ENCODE data around the gene PRKN. TPM values are rescaled to one million over a fixed set of nuclear protein-coding genes. Genes with fewer than 3 reads are reported as not detected.

PRKN gene
- total RNA-seq, 1 donor from 2014 or later, result 25.5 TPM

DNA sequence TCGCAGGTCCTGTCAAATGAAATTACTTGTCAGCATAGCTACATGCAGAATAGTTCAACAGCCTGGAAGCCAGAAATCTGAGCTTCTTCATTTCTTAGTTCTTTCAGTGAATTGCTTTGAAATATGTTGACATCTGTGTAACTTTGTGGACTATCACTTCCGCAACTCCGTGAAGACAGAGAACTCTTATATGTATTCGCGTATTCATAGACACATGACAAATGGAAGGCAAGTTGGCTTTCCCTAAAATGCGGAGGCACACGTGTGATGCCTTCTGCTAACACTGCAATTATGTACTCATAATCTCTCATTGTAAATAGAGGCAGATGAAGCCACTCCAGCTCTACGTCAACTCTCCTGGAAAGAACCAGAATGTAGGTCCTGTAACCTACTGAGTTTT is 701.5 kb downstream of the PRKN start:
- Histone ChIP-seq H3K9me3 (replicated peaks) (peaks cover 3% of the 10 kb centered on the region), H3K36me3 (no peaks in the 10 kb centered on the region), H3K4me1 (no peaks in the 10 kb centered on the region), H3K27ac (replicated peaks) (no peak overlapping the region), H3K27me3 (ENCODE audit: low read depth) (no peaks in the 10 kb centered on the region), H3K4me3 (no peak overlapping the region)
- TF ChIP-seq, protein P1, sequence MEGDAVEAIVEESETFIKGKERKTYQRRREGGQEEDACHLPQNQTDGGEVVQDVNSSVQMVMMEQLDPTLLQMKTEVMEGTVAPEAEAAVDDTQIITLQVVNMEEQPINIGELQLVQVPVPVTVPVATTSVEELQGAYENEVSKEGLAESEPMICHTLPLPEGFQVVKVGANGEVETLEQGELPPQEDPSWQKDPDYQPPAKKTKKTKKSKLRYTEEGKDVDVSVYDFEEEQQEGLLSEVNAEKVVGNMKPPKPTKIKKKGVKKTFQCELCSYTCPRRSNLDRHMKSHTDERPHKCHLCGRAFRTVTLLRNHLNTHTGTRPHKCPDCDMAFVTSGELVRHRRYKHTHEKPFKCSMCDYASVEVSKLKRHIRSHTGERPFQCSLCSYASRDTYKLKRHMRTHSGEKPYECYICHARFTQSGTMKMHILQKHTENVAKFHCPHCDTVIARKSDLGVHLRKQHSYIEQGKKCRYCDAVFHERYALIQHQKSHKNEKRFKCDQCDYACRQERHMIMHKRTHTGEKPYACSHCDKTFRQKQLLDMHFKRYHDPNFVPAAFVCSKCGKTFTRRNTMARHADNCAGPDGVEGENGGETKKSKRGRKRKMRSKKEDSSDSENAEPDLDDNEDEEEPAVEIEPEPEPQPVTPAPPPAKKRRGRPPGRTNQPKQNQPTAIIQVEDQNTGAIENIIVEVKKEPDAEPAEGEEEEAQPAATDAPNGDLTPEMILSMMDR (IDR thresholded peaks at IDR 0.05; ENCODE audit: borderline replicate concordance), result no peak
- DNase-seq, result no peak
- intact Hi-C loops (cut with micrococcal nuclease), result no loop called here

DNA sequence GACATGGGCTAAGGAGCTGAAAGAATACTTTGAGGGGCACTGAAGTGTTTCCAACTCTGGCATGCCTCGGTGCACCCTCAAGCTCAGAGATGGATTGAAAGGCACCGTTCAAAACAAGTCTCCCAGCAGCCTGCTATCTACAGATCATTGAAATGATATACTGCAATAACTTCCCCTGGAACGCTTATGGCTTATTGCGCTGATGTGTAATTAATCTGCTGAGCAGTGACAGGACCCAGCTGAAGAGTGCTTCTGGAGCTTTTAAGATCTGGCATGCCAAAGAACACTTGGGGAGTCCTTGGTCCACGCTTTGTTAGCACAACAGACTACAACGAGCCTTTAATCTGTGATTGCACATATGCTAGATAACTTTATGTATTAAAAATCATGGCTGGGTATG is 708.2 kb downstream of the PRKN start:
- H3K36me3 ChIP-seq, result no peaks in the 10 kb centered on the region
- no peaks in the 10 kb centered on the region for H3K4me1 ChIP-seq
- H3K9me3 ChIP-seq (replicated peaks), result peaks cover 10% of the 10 kb centered on the region
- H3K4me3 ChIP-seq, result no peak overlapping the region
- intact Hi-C loops (cut with micrococcal nuclease), result no loop called here
- H3K27me3 ChIP-seq (ENCODE audit: low read depth), result no peaks in the 10 kb centered on the region
- H3K27ac ChIP-seq (replicated peaks), result no peak overlapping the region
- TF ChIP-seq, protein P1 (IDR thresholded peaks at IDR 0.05; ENCODE audit: borderline replicate concordance), result no peak
- DNase-seq, result no peak

DNA sequence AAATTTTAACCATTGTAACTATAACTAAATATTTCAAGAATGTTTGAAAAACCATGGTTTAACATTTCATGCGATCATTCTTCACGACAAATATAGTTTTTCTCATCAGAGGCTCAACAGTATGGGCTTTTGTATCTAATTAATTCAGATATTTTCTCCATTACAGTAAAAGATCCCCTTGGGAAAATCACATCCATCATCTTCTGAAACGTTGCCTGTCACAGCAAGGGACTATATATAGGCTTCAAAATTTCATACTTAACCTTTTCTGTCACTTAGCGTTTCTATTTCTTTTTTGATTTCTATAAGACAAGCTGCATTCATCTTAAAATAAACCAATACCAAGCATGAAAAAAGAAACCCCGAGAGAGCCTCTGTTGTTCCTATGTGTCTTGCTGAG is 710.0 kb downstream of the PRKN start:
- peaks cover 7% of the 10 kb centered on the region for H3K9me3 ChIP-seq (replicated peaks)
- no peak for DNase-seq
- TF ChIP-seq, protein P1 (IDR thresholded peaks at IDR 0.05; ENCODE audit: borderline replicate concordance), result no peak
- no peaks in the 10 kb centered on the region for H3K4me1 ChIP-seq
- intact Hi-C loops (cut with micrococcal nuclease), result no loop called here
- H3K27me3 ChIP-seq (ENCODE audit: low read depth), result no peaks in the 10 kb centered on the region
- no peak overlapping the region for H3K4me3 ChIP-seq
- H3K36me3 ChIP-seq, result no peaks in the 10 kb centered on the region
- H3K27ac ChIP-seq (replicated peaks), result no peak overlapping the region

DNA sequence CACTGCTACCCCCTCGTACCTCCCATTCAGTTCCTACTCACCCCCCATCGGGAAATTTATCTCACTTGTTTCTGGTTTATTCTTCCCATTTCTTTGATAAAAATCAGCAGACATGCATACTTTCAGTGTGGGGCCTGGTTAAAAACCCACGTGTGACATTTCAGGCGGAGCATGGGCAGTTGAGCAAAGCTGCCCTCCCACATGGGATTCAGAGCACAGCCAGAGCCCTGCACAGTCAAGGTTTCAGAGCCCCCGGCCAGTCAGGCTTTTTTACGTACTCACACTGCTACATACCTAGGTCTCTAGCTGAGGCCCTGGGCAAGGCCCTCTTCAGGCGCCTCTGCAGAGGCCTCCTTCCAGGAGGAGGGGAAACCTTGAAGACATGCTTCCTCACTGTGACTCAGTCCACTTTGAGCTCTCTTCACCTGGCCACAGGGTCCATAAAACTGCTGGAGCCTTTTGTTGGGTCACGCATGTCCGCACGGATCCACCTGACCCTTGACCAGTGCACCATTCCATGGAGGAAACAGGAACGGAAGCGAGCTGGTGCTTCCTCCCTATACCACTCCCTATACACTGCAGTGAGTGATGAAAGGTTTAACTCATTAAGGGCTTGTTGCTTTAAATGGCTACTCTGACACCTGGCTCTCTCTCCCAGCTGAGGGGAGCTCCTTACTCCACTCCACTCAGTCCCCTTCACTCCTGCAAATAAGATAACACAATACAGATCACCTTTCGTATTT is 713.3 kb downstream of the PRKN start:
- no peak for DNase-seq
- Histone ChIP-seq H3K27ac (replicated peaks) (no peak overlapping the region), H3K4me1 (no peaks in the 10 kb centered on the region), H3K4me3 (no peak overlapping the region), H3K27me3 (ENCODE audit: low read depth) (no peaks in the 10 kb centered on the region), H3K36me3 (no peaks in the 10 kb centered on the region), H3K9me3 (replicated peaks) (peaks cover 14% of the 10 kb centered on the region)
- TF ChIP-seq, protein P1 (IDR thresholded peaks at IDR 0.05; ENCODE audit: borderline replicate concordance), result no peak
- intact Hi-C loops (cut with micrococcal nuclease), result no loop called here

DNA sequence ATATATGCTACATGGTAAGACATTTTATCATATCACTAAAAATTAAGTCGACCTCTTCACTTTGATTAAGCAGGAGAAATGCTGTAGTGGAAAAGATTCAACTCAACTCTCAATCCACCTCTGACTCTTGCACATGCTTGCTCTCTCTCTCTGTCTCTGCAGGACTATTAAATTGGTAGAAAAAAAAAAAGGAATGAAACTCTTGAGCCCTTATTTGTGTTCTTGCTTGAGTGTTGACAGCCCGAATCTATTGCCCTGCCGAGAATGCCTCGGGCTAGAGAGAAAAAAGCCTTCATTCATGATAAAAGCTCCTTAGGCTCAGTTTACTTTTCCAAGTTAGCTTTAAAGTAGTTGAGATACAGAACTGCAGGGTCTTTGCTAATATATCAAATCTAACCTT is 722.2 kb downstream of the PRKN start:
- no peaks in the 10 kb centered on the region for H3K9me3 ChIP-seq (replicated peaks)
- no peaks in the 10 kb centered on the region for H3K4me1 ChIP-seq
- no peaks in the 10 kb centered on the region for H3K27me3 ChIP-seq (ENCODE audit: low read depth)
- TF ChIP-seq, protein P1 (IDR thresholded peaks at IDR 0.05; ENCODE audit: borderline replicate concordance), result no peak
- no peaks in the 10 kb centered on the region for H3K36me3 ChIP-seq
- H3K4me3 ChIP-seq, result no peak overlapping the region
- no peak for DNase-seq
- intact Hi-C loops (cut with micrococcal nuclease), result no loop called here
- H3K27ac ChIP-seq (replicated peaks), result no peak overlapping the region
